ENCODE results near the gene OTOG.

The OTOG gene

DNA sequence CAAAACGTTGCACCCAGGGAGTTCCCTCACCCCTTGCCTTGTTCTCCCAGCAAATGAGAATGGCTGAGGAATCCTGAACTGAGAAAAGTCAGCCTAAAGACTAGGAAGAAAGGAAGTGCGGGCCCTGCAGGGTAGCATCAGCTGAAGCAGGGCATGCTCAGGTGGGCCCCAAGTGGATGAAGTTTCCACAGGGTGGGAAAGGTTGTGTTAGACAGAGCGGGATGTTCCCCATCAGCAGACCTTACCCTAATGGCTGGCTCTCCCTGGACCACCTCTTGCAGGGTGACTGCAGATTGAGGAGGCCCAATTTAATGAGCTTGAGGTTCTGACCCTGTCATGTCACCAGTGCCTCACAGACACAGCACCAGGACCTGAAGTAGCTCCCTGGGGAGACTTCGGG lies 90.8 kb downstream of the OTOG start:
- no peak for DNase-seq

DNA sequence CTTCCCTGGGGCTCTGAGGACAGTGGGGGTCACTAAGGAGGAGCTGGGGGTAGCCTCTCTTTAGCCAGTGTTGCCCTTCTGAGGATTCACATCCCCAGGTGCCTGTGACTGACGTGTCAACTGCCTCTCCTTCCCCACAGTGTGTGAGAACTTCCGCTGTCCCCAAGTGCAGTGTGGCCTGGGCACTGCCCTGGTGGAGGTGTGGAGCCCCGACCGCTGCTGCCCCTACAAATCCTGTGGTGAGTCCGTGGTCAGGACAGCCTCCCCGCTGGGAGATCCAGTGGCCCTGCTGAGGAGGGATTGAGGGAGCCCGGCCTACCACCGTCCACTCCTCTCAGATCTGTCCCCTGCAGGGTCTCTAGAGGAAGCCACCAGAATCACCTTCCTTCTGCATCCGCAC lies 91.3 kb downstream of the OTOG start:
- no peak for DNase-seq

DNA sequence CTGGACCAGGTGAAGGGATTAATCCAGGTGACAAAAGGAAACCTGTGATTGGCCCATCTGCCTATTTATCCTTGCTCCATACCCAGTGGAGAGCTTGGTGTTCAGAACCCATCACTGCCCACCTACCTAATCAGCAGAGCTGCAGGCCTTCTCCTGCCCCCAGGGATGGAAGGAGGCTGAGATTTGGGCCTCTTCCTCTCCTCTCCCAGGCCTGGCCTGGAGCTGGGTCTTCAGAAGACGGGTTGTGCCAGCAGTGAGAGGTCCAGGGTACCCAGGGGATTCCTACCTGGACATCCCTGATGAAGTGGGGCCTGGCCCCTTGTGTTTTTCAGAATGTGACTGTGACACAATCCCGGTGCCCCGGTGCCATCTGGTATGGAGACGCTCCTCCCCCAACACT lies 92.0 kb downstream of the OTOG start:
- DNase-seq = no peak

DNA sequence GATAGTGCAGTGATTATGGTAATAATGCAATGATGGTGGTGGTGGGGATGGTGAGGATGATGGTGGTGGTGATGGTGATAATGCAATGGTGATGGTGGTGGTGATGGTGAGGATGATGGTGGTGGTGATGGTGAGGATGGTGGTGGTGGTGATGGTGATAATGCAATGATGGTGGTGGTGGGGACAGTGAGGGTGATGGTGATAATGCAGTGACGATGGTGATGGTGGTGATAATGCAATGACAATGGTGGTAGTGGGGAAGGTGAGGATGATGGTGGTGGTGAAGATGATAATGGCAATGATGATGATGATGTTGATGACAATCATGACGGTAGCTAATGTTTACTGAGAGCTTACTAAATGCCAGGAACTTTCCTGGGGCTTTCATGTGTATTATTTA lies 92.7 kb downstream of the OTOG start:
- no peak for DNase-seq

DNA sequence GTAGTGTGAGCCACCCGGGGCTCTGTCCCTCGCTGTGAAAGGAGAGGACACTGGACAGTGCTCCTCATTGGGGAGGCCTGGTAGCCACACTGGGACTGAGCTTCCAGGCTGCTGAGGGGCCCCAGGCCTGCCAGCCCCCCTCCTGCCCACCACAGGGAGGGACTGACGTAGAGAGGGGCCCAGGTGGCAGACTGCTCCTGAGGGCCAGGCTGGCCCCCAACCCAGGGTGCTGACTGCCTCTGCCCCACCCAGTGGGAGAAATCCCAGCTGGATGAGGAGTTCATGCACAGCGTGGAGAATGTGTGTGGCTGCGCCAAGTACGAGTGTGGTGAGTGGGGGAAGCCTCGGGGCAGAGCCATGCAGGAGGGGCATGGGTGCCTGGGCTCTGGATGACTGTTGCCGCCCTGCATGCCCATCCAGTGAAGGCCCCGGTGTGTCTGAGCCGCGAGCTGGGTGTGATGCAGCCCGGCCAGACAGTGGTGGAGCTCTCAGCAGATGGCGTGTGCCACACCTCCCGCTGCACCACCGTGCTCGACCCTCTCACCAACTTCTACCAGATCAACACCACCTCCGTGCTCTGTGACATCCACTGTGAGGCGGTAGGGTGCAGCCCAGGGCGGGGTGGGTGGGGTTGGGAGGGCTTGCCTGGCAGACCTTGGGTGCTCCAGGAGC lies 93.6 kb downstream of the OTOG start:
- no peak for DNase-seq

DNA sequence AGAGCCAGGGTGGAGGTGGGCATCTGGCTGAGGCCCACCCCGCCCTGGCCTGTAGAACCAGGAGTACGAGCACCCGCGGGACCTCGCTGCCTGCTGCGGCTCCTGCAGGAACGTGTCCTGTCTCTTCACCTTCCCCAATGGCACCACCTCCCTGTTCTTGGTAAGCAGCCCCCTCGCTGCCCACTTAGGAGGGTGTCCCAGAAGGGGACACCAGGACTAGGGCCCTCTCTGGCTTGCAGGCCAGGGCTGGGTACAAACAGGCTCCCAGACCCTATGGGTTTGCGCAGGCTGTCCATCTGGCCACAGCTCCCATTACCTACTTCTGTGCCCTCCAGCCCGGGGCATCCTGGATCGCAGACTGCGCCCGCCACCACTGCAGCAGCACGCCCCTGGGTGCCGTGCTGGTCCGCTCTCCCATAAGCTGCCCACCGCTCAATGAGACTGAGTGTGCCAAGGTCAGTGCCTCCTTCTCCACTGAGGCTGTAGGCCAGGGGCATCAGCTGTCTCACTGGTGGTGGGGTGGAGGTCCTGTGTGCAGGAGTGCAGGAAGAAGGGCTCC lies 94.8 kb downstream of the OTOG start:
- no peak for DNase-seq

DNA sequence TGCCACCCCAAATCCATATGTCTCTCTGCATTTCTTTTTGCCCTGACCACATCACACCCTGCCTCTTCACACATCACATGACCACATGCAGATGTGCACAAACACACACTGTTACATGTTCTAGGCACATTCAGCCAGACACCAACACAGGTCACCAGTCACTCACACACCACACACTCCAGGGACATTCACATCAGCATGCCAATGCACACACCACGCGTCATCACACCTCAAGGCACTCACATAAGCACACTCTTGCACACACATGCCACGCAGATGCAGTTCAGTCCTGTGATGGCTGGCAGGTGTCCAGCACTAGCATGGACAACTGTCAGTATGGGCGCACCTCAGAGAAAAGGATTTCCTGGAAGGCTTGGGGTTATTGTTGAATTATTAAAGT lies 95.3 kb downstream of the OTOG start:
- DNase-seq = no peak

DNA sequence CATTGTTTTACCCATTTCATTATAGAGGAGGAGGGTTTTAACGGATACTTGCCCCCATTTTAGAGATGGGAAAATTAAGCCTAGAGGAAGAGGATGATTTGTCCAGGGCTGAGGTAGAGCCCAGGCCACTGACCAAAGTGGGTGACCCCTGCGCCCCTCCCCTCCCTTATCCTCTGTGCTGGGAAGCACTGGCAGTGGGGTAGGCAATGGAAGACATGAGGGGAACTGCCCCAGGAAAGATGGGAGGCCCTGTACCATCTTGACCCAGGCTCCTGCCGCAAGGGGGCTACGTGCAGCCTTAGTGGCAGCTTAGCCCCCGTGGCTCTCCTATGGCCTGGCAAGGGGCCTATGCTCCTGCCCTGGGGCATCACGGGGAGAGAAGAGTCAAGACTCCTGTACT lies 95.9 kb downstream of the OTOG start:
- no peak for DNase-seq

DNA sequence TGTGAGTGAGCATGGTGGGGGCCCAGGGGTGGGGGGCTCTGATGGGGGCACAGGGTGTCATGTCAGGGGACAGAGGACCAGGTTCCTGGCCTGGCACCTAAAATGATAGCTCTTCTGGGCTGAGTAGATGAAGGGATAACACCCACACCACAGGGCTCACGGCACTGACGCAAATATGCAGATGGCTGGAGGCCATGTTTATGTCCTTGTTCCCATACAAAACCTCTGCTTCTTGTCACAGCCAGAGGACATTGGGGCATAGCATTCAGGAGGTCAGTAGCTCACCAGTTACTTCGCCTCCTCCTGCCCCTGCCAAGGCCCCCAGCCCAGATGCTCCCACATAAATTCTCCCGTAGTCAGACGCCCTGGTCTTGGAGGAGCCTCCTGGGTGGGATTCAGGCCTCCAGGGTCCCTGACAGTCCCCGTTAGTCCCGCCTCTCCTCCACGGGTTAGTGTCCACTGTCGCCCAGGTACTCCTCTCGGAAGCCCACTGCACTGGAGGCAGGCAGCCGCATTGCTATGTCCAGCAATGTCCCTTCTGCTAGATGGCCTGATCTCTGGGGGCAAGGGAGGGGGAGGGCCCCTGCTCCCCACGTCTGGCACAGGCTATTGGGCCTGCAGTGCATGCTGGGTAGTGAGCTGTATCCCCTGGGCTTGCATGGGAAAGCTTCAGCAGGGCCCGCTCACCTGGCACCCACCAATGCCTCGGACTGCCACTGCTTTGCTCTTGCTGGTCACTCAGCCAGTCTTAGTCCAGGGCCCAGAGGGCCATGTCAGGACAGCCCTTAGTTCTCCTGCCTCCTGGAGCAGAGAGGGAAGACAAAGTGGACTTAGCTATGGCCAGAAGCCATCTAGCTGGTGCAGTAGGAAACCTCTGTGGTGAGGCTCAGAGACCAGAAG lies 96.7 kb downstream of the OTOG start:
- no peak for DNase-seq

DNA sequence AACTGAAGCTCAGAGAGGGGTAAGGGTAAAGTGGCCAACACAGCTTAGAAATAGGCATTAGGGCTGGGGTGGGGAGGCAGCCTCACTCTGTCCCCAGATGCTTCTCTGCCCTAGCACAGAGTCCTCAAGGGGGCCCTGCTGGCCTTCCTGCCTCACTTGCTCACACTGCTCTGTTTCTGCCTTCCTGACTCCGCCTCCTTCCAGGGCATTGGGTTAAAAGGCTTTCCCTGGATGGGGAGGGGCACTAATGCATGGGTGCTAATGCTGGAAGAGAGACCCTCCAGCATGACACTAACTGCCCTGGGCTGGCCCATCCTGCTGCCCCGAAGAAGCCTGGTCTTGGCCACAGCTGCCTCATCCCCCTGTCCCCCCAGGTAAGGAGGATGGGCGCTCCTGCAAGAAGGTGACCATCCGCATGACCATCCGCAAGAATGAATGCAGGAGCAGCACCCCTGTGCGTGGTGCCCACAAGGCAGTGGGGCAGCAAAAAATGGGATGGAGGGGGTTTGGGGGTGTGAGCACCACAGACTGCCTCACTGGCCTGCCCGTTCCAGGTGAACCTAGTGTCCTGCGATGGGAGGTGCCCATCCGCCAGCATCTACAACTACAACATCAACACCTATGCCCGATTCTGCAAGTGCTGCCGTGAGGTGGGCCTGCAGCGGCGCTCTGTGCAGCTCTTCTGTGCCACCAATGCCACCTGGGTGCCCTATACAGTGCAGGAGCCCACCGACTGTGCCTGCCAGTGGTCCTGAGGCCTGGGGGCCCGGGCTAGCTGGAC lies 98.3 kb downstream of the OTOG start:
- DNase-seq = no peak

DNA sequence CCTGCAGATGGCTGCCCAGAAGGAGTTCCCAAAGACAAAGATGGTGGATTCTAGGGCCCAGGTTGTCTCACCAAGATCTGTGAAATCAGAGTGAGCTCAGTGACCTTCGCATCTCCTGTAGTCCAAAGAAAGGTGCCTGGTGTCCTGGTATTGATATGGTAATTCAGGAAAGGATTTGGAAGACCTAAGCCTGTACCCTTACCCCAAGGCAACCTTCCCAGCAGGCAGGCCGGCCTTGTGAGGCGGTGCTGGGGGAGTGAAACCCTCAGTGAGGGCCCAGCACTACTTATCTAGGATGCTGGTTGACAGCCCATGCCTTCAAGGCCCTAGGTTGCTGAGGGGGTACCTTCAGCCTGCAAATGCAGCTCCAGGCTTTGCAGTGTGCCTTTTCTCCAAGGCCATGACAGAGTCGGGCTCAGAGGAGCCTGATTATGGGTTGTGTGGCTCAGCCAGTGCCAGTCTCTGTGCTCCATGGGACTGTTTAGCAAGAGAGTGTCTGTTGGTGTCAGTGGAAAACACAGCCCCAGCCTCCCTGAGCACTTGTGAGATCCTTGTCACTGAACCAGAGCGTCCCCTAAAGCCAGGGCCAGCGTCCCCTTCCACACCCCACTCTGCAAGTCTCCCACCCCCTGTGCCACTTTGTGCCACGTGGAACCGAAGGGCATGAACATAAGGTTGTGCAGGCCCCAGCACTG lies 99.5 kb downstream of the OTOG start:
- no peak for DNase-seq

DNA sequence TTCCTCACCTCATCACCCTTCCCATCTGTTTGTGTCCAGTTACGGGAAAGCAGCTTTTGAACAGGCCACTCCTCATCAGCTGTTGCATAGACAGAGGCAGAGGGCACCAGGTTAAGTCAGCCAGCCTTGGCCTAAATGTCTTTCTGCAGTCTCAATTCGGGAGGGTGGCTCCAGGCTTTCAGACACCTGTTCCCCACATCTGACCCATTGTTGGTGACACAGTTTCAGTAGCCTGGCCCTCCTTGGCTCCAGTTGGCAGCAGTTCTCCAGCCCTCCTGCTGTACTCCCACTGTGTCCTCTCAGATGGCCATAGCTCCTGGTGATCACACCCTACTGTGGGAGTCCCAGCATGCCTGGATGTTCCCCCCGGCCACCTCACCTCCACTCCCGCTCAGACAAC lies 101.5 kb downstream of the OTOG start:
- no peak for DNase-seq

DNA sequence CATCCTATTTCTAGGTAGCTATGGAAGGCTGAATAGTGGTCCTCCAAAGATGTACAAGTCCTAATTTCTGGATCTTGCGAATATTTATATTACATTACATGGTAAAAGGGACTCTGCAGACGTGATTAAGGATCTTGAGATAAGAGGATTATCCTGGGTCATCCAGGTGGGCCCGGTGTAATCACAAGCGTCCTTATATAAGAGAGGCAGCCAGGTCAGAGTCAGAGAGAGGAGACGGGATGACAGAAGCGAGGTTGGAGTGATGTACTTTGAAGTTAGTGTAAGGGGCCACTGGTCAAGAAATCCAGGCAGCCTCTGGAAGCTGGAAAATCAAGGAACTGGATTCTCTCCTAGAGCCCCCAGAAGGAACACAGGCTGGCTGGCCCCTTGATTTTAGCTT lies 102.2 kb downstream of the OTOG start:
- no peak for DNase-seq

DNA sequence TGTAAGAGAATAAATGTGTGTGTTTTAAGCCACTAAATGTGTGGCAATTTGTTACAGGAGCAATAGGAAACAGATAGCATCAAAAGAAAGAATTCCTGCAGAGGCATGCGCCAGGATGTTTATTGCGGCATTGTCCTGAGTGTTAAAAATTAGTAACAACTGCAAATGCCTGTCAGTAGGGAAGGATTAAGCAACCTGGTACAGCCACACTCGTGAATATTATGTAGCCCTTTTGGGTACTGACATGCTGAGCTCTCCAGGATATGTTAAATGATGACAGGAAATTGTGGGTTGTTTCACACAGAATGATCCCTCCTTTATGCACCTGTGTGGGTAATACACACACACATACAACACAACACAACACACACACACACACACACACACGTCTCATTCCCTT lies 102.6 kb downstream of the OTOG start:
- no peak for DNase-seq

DNA sequence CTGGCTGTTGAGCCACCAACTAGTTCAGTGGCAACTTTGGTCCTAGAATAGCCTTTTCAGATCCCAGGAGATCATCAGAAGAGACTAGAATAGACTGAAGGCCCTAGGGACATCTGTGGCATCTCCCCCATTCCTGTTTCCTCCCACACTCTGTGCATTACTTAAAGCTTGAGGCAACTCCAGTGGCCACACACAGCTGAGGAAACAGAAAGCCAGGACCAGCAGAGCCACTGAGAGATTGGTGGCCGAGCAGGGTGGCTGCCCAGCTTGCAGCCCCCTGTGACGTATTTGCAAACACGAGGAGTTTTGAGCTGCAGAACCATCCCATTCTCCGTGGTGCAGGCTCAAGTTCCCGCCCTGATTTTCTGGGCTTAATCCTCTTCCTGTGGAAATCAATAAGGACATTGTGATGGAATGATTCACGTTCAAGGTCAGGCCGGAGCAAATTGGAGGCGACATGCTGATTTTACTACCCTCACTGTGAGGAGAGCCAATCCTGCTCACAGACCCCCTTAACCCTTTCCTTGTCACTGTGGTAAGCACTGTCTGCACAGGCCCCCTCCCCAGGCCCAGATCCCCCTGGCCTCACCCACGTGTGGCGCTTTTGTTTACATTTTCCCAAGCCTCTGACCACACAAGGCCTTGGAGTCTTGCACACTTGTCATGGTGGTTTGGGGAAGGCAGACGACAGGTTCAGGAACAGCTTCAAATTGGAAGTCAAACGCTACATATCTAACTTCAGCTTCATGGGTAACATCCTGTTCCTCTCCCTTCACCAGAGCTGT lies 103.3 kb downstream of the OTOG start:
- no peak for DNase-seq

DNA sequence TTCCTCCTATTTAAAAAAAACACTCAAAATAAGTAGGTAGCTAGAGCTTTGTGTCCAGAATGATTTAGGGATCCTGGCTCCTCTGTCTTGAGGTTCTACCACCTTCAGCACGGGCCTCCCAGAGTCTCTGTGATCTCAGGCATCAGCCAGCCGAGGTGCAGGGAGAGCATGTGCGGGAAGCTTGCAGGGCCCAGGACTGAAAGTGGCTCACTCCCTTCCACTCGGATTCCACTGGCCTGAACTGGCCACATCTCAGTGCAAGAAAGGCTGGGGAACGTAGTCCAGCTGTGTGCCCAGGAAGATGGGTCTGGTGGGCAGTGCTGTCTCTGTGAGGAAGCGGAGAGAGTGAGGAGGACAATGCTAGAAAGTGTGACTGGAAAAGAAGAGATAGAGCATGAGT lies 104.0 kb downstream of the OTOG start:
- DNase-seq = no peak

DNA sequence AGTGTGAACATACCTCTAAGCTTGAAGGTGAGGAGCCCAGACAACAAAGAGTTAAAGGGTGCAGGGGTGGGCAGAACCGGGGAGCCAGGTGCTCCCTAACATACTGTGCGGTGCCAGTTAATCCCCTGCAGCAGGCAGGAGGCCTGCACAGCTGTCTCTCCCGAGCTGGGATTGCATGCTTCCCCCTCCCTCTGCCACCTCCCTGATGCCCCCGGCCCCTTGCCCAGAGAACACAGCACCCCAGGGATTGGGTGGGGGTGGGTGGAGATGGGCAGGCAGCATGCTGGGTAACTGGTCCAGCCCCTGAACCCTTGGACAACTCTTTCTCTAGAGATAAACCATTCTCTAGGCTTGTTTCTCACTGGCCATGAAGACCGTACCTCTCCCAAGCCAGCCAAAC lies 104.6 kb downstream of the OTOG start:
- no peak for DNase-seq

DNA sequence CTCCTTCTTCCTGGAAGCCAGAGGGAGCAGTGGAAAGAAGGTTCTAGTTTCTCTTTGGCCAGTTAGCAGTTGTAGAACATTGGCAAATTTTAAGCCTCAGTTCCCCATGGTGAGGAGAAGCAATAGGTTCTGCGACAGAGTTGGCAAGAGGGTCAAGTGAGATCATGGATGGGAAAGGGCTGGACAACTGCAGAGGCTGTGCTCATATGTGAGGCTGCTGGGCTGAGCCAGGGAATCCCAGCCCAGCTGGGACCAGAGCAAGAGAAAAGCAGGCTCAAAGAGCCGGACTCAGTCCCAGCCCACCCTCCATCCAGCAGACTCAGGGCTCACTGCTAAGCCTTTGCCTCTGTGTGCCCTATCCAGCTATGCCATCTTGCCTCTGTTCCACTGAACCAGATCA lies 105.5 kb downstream of the OTOG start:
- no peak for DNase-seq

DNA sequence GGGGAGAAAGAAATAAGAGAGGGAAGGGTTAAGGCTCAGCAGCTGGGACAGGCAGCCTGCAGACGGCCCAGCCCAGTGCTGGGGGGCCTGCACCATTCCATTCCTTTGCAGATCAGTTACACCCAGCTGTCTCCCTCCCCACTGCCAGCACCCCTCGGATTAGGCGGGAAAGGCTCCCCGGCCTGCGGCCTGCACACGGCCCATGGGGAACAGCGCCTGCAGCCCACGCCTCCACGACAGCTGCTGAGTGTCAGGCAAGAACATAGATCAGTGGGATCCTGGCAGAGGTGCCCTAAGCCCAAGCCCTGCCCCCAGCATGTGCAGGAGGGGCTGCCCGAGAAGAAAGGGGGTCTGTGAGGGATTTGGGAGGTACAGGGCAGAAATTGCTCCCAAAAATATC lies 106.6 kb downstream of the OTOG start:
- no peak for DNase-seq

DNA sequence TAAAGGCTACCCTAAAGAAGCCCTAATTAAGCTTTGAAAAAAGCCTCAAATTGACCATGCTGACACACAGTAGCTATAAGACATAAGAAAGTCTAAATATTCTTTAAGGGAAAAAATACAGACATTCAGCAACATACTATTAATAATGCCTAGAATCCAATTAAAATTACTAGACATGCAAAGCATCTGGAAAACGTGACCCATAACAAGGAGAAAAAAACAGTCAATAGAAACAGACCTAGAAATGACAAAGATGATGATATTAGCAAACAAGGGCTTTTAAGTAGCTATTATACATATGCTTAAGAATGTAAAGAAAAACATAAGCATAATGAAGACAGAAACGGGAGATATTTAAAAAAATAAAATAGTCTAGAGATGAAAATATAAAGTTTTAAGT lies 108.6 kb downstream of the OTOG start:
- DNase-seq = no peak

DNA sequence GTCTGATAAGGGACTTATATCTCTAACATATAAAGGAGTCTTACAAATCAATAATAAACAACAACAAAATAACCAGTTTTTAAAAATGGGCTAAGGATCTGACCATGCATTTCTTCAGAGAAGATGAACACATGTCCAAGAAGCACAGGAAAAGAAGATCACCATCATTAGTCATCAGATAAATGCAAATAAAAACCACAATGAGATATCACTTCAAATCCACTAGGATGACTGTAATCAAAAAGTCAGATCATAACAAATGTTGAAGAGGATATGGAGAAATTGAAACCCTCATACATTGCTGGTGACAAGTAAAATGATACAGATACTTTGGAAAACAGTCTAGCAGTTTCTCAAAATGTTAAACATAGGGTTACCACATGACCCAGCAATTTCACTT lies 111.2 kb downstream of the OTOG start:
- no peak for DNase-seq

DNA sequence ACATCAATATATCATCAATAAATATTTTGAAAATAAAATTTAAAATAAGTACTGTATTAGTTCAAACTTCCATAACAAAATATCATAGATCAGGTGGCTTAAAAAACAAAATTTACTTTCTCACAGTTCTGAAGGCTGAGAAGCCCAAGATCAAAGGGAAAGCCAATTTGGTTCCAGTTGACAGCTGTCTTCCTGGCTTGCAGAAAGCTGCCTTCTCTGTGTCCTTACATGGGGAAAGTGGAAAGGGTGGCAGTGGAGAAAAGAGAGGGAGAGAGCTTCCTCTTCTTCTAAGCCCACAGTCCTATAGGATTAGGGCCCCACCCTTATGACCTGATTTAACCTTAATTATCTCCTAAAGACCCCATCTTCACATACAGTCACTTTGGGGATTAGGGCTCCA lies 121.1 kb downstream of the OTOG start:
- no peak for DNase-seq

Data from NCI-H2107 (cell line).